Measurements from ENCODE around the gene IFTAP. TPM values are rescaled to one million over a fixed set of nuclear protein-coding genes. Genes with fewer than 3 reads are reported as not detected.

Gene IFTAP
- total and polyA plus RNA-seq, 2 donors (not counting 3 experiments of a cell fraction or from before 2014, with no cell fraction given), result 15.8 to 19.6 TPM

GRCh38 chr11:36566407-36567053 is 27.8 kb upstream of the IFTAP start:
- H3K9me1 ChIP-seq (replicated peaks; ENCODE audit: control insufficient read depth, extremely low read depth, insufficient read depth, low read length), result no peaks in the 10 kb centered on the region
- no peaks in the 10 kb centered on the region for H4K20me1 ChIP-seq (replicated peaks; ENCODE audit: control insufficient read depth, extremely low read depth, insufficient read depth, low read length)
- peaks cover 4 to 27% of the 10 kb centered on the region in 2 experiments for H3K27me3 ChIP-seq (ENCODE audit: control insufficient read depth in 2 of 2, insufficient read depth in 2 of 2, low read length in 2 of 2)
- H3K27ac ChIP-seq (ENCODE audit: insufficient read depth, low read depth, low read length), result no peak overlapping the region
- no peaks in the 10 kb centered on the region for H3K9me3 ChIP-seq (replicated peaks; ENCODE audit: control insufficient read depth, insufficient read depth, low read length)
- BruUV-seq (replicated peaks), result no TSS peak
- dilution Hi-C loops (cut with MboI; ENCODE audit: extremely low pct_ligation_motif_present, low sequenced_read_pairs) (no loop called here), intact Hi-C loops (cut with micrococcal nuclease) (no loop called here)
- no peak overlapping the region for H3K9ac ChIP-seq (replicated peaks; ENCODE audit: extremely low read depth, insufficient read depth, low read length)
- no peak overlapping the region for H3K4me2 ChIP-seq (ENCODE audit: insufficient read depth, low read length)
- POLR2A ChIA-PET, result no interaction called here
- H3K4me3 ChIP-seq (replicated peaks in 1 of 3; ENCODE audit: insufficient read depth in 1 of 3, low read depth in 1 of 3, low read length in 3 of 3), result no peak overlapping the region
- FAIRE-seq (no peak), DNase-seq (ENCODE audit: low read depth, low spot score) (no peak)
- CTCF ChIA-PET, result interaction anchor here (0.8 to 7.8 kb wide), 4 partner anchors 28 to 181 kb away, joined by 3 to 201 read pairs (median 78); partner anchors contain the start of gene IFTAP
- H3K79me2 ChIP-seq (ENCODE audit: control insufficient read depth, insufficient read depth, low read length), result no peaks in the 10 kb centered on the region
- TF ChIP-seq POLR2AphosphoS5 (IDR thresholded peaks at IDR 0.05; ENCODE audit: insufficient read depth, low read depth, low read length) (no peak), POLR2A (IDR thresholded peaks at IDR 0.05; ENCODE audit: low read depth, low read length) (no peak), EZH2 (IDR thresholded peaks at IDR 0.05; ENCODE audit: borderline replicate concordance, low read depth, low read length, severe bottlenecking) (no peak)
- no peaks in the 10 kb centered on the region for H3K36me3 ChIP-seq (ENCODE audit: control insufficient read depth in 2 of 2, extremely low read depth in 1 of 2, insufficient read depth in 2 of 2, low read length in 2 of 2)
- no peaks in the 10 kb centered on the region for H3K4me1 ChIP-seq (ENCODE audit: control insufficient read depth, extremely low read depth, insufficient read depth, low read length)
- H2AFZ ChIP-seq (ENCODE audit: low read depth, low read length), result no peak overlapping the region

- no peaks in the 10 kb centered on the region for H3K4me1 ChIP-seq (ENCODE audit: control insufficient read depth, extremely low read depth, insufficient read depth, low read length)
- no peaks in the 10 kb centered on the region for H4K20me1 ChIP-seq (replicated peaks; ENCODE audit: control insufficient read depth, extremely low read depth, insufficient read depth, low read length)
- no peak within 1 kb of the TSS for H3K27ac ChIP-seq (ENCODE audit: insufficient read depth, low read depth, low read length)
- no peak within 1 kb of the TSS for H3K9ac ChIP-seq (replicated peaks; ENCODE audit: extremely low read depth, insufficient read depth, low read length)
- TF ChIP-seq JUN (IDR thresholded peaks at IDR 0.05; ENCODE audit: borderline replicate concordance, insufficient read depth, insufficient read length, low read depth) (no peak), GATA2 (IDR thresholded peaks at IDR 0.05; ENCODE audit: insufficient read depth, insufficient read length, low read depth, low read length) (no peak), EZH2 (IDR thresholded peaks at IDR 0.05; ENCODE audit: borderline replicate concordance, low read depth, low read length, severe bottlenecking) (no peak), POLR2AphosphoS5 (IDR thresholded peaks at IDR 0.05; ENCODE audit: insufficient read depth, low read depth, low read length) (no peak), FOS (IDR thresholded peaks at IDR 0.05; ENCODE audit: borderline replicate concordance, insufficient read depth, low read length) (no peak)
- ChIA-PET CTCF (interaction anchor here (1.7 to 7.0 kb wide), 2 partner anchors 27 to 180 kb away, joined by 3 to 154 read pairs; partner anchors contain the start of gene IFTAP), POLR2A (no interaction called here)
- H3K79me2 ChIP-seq (ENCODE audit: control insufficient read depth, insufficient read depth, low read length), result no peaks in the 10 kb centered on the region
- H3K9me3 ChIP-seq (replicated peaks; ENCODE audit: control insufficient read depth, insufficient read depth, low read length), result no peaks in the 10 kb centered on the region
- BruUV-seq (replicated peaks), result no TSS peak
- no peak within 1 kb of the TSS for H3K4me3 ChIP-seq (replicated peaks in 1 of 3; ENCODE audit: insufficient read depth in 1 of 3, low read depth in 1 of 3, low read length in 3 of 3)
- H3K4me2 ChIP-seq (ENCODE audit: insufficient read depth, low read length), result no peak within 1 kb of the TSS
- DNase-seq (ENCODE audit: low read depth, low spot score) (no peak), FAIRE-seq (no peak)
- intact Hi-C loops (cut with micrococcal nuclease) (no loop called here), dilution Hi-C loops (cut with MboI; ENCODE audit: extremely low pct_ligation_motif_present, low sequenced_read_pairs) (no loop called here)
- H2AFZ ChIP-seq (ENCODE audit: low read depth, low read length), result no peak within 1 kb of the TSS
- H3K36me3 ChIP-seq (ENCODE audit: control insufficient read depth in 2 of 2, extremely low read depth in 1 of 2, insufficient read depth in 2 of 2, low read length in 2 of 2), result no peaks in the 10 kb centered on the region
- H3K27me3 ChIP-seq (ENCODE audit: control insufficient read depth in 2 of 2, insufficient read depth in 2 of 2, low read length in 2 of 2), result peaks cover 4 to 27% of the 10 kb centered on the region in 2 experiments
- H3K9me1 ChIP-seq (replicated peaks; ENCODE audit: control insufficient read depth, extremely low read depth, insufficient read depth, low read length), result no peaks in the 10 kb centered on the region
These were observed 26.6 kb upstream of the IFTAP start, which contains the start of gene RAG1 for GRCh38 chr11:36567694-36568093. Gene RAG1, plus strand, starts transcription at chr11:36568007. Its CDS starts 5,298 bp downstream, at chr11:36573305.

Measured in endothelial cell of umbilical vein (primary cell).